OCI-LY7 (cell line): ENCODE measurements around the gene ATP2A3. TPM values are rescaled to one million over a fixed set of nuclear protein-coding genes. Genes with fewer than 3 reads are reported as not detected.

ENCODE experiments used
- BruUV-seq: library from RNA; stranded (reverse); fragments of 400-500 nt; replicated peaks from 2 replicates; lab custom pipeline; 2021; lab: Mats Ljungman, UMichigan
- CTCF ChIA-PET: fragments of 300-600 bp; sonication (Branson Sonifier 250); formaldehyde crosslinking; loops from one replicate; lab custom pipeline; 2022; ENCODE audit warnings: antibody characterized with exemption; ENCODE audit not compliant: unreplicated experiment; lab: Charles Lee
- POLR2A ChIA-PET: fragments of 300-600 bp; sonication (Branson Sonifier 250); formaldehyde crosslinking; loops from one replicate; lab custom pipeline; 2022; ENCODE audit warnings: antibody characterized with exemption; lab: Charles Lee
- DNase-seq: peaks from one replicate; pipeline ENCODE4 v3.0.0-alpha.2; 2015; ENCODE audit warnings: low spot score
- H2AFZ ChIP-seq: fragments of 200-600 bp; sonication (generic), shearing (Covaris generic); 2 replicates; pipeline ENCODE4 v1.6.1; 2014; ENCODE audit warnings: mild to moderate bottlenecking, antibody characterized with exemption, low read length, moderate library complexity
- H3K27ac ChIP-seq: fragments of 200-600 bp; sonication (generic); 2 replicates; pipeline ENCODE4 v1.5.1; 2014; ENCODE audit warnings: mixed run types, low read depth, mild to moderate bottlenecking, moderate library complexity, low read length, inconsistent platforms; ENCODE audit not compliant: poor library complexity, severe bottlenecking
- H3K36me3 ChIP-seq: fragments of 200-600 bp; sonication (generic); 2 replicates; pipeline ENCODE4 v1.6.1; 2014; ENCODE audit warnings: mild to moderate bottlenecking, antibody characterized with exemption, low read length, moderate library complexity, mixed read lengths; ENCODE audit not compliant: insufficient read depth
- H3K4me1 ChIP-seq: fragments of 200-600 bp; sonication (generic); 2 replicates; pipeline ENCODE4 v1.5.1; 2014; ENCODE audit warnings: mild to moderate bottlenecking, low read length; ENCODE audit not compliant: insufficient read depth, poor library complexity, severe bottlenecking
- H3K4me2 ChIP-seq: fragments of 200-600 bp; sonication (generic); 2 replicates; pipeline ENCODE4 v1.6.1; 2014; ENCODE audit warnings: mild to moderate bottlenecking, low read length
- H3K4me3 ChIP-seq: fragments of 200-600 bp; sonication (generic); 2 replicates; pipeline ENCODE4 v1.5.1; 2014; ENCODE audit warnings: mild to moderate bottlenecking, low read depth, low read length; ENCODE audit not compliant: poor library complexity, severe bottlenecking
- H3K79me2 ChIP-seq: fragments of 200-600 bp; sonication (generic); 2 replicates; pipeline ENCODE4 v1.6.1; 2016; ENCODE audit warnings: low read depth, mild to moderate bottlenecking, low read length, moderate library complexity, mixed read lengths; ENCODE audit not compliant: insufficient read depth
- H3K9me2 ChIP-seq: fragments of 200-600 bp; sonication (generic); 2 replicates; pipeline ENCODE4 v1.6.1; 2016; ENCODE audit warnings: mild to moderate bottlenecking, low read length, mixed read lengths; ENCODE audit not compliant: insufficient read depth
- H3K9me3 ChIP-seq: fragments of 200-600 bp; sonication (generic); 2 replicates; pipeline ENCODE4 v1.6.1; 2014; ENCODE audit warnings: mild to moderate bottlenecking, mixed run types, low read length, mixed read lengths
- H4K20me1 ChIP-seq: fragments of 200-600 bp; sonication (generic); 2 replicates; pipeline ENCODE4 v1.6.1; 2014; ENCODE audit warnings: mild to moderate bottlenecking, antibody characterized with exemption, low read length, moderate library complexity, mixed read lengths; ENCODE audit not compliant: insufficient read depth
- EZH2phosphoT487 ChIP-seq: fragments of 200-600 bp; sonication (generic); IDR thresholded peaks from 2 replicates; pipeline ENCODE4 v1.6.1; 2018; ENCODE audit warnings: low read depth, borderline replicate concordance, mild to moderate bottlenecking, mixed run types, antibody characterized with exemption, low read length, moderate library complexity, mixed read lengths
- intact Hi-C: fragments of 100-400 bp; cut with micrococcal nuclease; formaldehyde crosslinking; loops from one replicate; pipeline ENCODE4 v1.10.0; 2022; ENCODE audit not compliant: unreplicated experiment
- total RNA-seq, 2 experiments: library from RNA; depleted of rRNA in 1 of 2; stranded (reverse); fragments of >200 nt in 1 of 2; shearing (Covaris generic) in 1 of 2; gene quantifications; 2 replicates each; pipeline ENCODE4 v1.2.3, GENCODE V29; 2014 to 2022
- TF ChIP-seq, protein P1 (sequence below): fragments of 200-600 bp; sonication (generic); conservative IDR thresholded peaks from 2 replicates; pipeline ENCODE4 v1.5.1; 2014; ENCODE audit warnings: mild to moderate bottlenecking, antibody characterized with exemption, low read length, moderate library complexity, mixed read lengths

ATP2A3 gene
- total RNA-seq, 2 experiments from 2014 or later, result 108 to 353 TPM

GRCh38 chr17:3940965-3941698, 23.1 kb downstream of the ATP2A3 start:
- Histone ChIP-seq H2AFZ (no peak overlapping the region), H3K4me3 (no peak overlapping the region), H3K4me1 (no peaks in the 10 kb centered on the region), H3K27ac (no peak overlapping the region), H4K20me1 (peaks cover 7% of the 10 kb centered on the region; the same call in 1 of the 2 replicates), H3K9me3 (no peaks in the 10 kb centered on the region), H3K79me2 (peaks cover 8% of the 10 kb centered on the region; the same call in 1 of the 2 replicates), H3K9me2 (no peaks in the 10 kb centered on the region), H3K4me2 (no peak overlapping the region), H3K36me3 (peaks cover 98% of the 10 kb centered on the region)
- POLR2A ChIA-PET, result no interaction called here
- TF ChIP-seq EZH2phosphoT487, result no peak
- TF ChIP-seq, protein P1, sequence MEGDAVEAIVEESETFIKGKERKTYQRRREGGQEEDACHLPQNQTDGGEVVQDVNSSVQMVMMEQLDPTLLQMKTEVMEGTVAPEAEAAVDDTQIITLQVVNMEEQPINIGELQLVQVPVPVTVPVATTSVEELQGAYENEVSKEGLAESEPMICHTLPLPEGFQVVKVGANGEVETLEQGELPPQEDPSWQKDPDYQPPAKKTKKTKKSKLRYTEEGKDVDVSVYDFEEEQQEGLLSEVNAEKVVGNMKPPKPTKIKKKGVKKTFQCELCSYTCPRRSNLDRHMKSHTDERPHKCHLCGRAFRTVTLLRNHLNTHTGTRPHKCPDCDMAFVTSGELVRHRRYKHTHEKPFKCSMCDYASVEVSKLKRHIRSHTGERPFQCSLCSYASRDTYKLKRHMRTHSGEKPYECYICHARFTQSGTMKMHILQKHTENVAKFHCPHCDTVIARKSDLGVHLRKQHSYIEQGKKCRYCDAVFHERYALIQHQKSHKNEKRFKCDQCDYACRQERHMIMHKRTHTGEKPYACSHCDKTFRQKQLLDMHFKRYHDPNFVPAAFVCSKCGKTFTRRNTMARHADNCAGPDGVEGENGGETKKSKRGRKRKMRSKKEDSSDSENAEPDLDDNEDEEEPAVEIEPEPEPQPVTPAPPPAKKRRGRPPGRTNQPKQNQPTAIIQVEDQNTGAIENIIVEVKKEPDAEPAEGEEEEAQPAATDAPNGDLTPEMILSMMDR, result no peak
- intact Hi-C loops, result no loop called here
- DNase-seq, result no peak
- CTCF ChIA-PET, result no interaction called here
- no TSS peak for BruUV-seq

DNA sequence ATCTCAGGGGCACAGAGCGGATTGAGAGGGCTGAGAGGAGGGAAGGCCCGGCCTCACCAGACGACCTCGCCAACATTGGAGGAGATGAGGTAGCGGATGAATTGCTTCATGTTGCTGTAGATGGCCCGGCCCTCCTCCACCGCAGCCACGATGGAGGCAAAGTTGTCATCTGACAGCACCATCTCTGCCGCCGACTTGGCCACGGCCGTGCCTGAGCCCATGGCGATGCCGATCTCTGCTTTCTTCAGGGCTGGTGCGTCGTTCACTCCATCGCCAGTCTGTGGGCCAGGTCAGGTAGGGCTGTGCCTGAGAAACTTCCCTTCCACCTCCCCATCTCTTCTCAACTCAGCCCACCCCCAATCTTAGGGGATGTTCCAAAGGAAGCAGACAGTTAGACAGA, 26.9 kb downstream of the ATP2A3 start:
- no peak for TF ChIP-seq EZH2phosphoT487
- TF ChIP-seq, protein P1, result no peak
- H3K36me3 ChIP-seq, result peaks cover 99% of the 10 kb centered on the region
- no peaks in the 10 kb centered on the region for H4K20me1 ChIP-seq
- H3K9me3 ChIP-seq, result no peaks in the 10 kb centered on the region
- H3K79me2 ChIP-seq, result no peaks in the 10 kb centered on the region
- H3K4me3 ChIP-seq, result no peak overlapping the region
- DNase-seq, result no peak
- H3K9me2 ChIP-seq, result no peaks in the 10 kb centered on the region
- intact Hi-C loops, result no loop called here
- H3K4me2 ChIP-seq, result no peak overlapping the region
- no peak overlapping the region for H2AFZ ChIP-seq
- POLR2A ChIA-PET, result no interaction called here
- CTCF ChIA-PET, result no interaction called here
- no peak overlapping the region for H3K27ac ChIP-seq
- no TSS peak for BruUV-seq
- no peaks in the 10 kb centered on the region for H3K4me1 ChIP-seq

DNA sequence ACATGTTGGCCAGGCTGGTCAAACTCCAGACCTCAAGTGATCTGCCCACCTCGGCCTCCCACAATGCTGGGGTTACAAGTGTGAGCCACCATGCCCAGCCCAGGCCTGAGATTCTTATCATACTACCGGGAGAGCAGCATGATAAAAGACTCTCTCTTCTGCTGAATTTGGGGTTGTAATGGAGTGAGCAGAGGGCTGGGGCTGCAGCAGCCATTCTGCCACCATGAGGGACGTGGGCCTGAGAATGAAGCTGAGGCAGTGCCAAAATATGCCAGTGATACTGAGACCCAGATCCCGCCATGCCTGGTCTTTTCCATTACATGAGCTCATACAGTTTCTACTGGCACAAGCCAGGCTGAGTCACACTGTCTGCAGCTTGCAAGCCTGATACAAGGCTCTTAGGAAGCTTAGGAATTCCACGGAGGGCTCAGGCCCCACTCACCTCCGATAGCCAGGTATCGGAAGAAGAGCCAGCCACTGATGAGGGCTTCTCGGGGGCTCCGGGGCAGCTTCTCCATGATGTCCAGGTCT, 28.3 kb downstream of the ATP2A3 start:
- CTCF ChIA-PET, result no interaction called here
- H4K20me1 ChIP-seq, result no peaks in the 10 kb centered on the region
- no peak for DNase-seq

More for the DNA sequence above, 28.3 kb downstream of the ATP2A3 start:
- no peak overlapping the region for H3K27ac ChIP-seq
- POLR2A ChIA-PET, result interaction anchor here (0.6 to 0.9 kb wide), 2 partner anchors 71 to 164 kb away, joined by 3 read pairs; no protein-coding TSS in a partner anchor
- no TSS peak for BruUV-seq
- H3K9me3 ChIP-seq, result no peaks in the 10 kb centered on the region
- intact Hi-C loops, result loop anchor here (1.0 to 2.0 kb wide), 2 partner anchors 29 to 68 kb away; partner anchors contain the start of gene ATP2A3
- no peaks in the 10 kb centered on the region for H3K79me2 ChIP-seq
- TF ChIP-seq, protein P1, result no peak
- no peak for TF ChIP-seq EZH2phosphoT487
- no peaks in the 10 kb centered on the region for H3K9me2 ChIP-seq
- H3K4me1 ChIP-seq, result no peaks in the 10 kb centered on the region
- H3K4me2 ChIP-seq, result no peak overlapping the region
- no peak overlapping the region for H3K4me3 ChIP-seq
- no peak overlapping the region for H2AFZ ChIP-seq
- peaks cover 99% of the 10 kb centered on the region for H3K36me3 ChIP-seq
